ENCODE measurements around the gene IL18.
"Not testable (repeated sequence)": the region's sequence is repeated elsewhere in the genome, so short reads cannot be mapped to it uniquely, and the experiment has no call there.

Gene IL18

GRCh38 chr11:112115386-112115785 is 48.5 kb downstream of the IL18 start:
- no peak for DNase-seq

GRCh38 chr11:112114460-112114859 is 49.4 kb downstream of the IL18 start:
- DNase-seq: no peak

GRCh38 chr11:112113539-112114457 is 50.1 kb downstream of the IL18 start:
- DNase-seq: no peak

GRCh38 chr11:112106070-112106469 is 57.8 kb downstream of the IL18 start:
- no peak for DNase-seq

- DNase-seq: no peak
These were observed 60.4 kb downstream of the IL18 start for GRCh38 chr11:112103446-112103845.

- DNase-seq: no peak
These were observed 63.4 kb downstream of the IL18 start for GRCh38 chr11:112100462-112100861.

GRCh38 chr11:112097734-112098528 is 66.0 kb downstream of the IL18 start:
- DNase-seq: no peak

- no peak for DNase-seq
These were observed 67.7 kb downstream of the IL18 start for GRCh38 chr11:112096194-112096593.

GRCh38 chr11:112095302-112095701 is 68.6 kb downstream of the IL18 start:
- DNase-seq: not testable (repeated sequence)
